OCI-LY7 (cell line): ENCODE measurements around the gene SEPTIN10. TPM values are rescaled to one million over a fixed set of nuclear protein-coding genes. Genes with fewer than 3 reads are reported as not detected.

Experiments used
- BruUV-seq: library from RNA; stranded (reverse); fragments of 400-500 nt; replicated peaks from 2 replicates; lab custom pipeline; 2021; lab: Mats Ljungman, UMichigan
- CTCF ChIA-PET: fragments of 300-600 bp; sonication (Branson Sonifier 250); formaldehyde crosslinking; loops from one replicate; lab custom pipeline; 2022; ENCODE audit warnings: antibody characterized with exemption; ENCODE audit not compliant: unreplicated experiment; lab: Charles Lee
- POLR2A ChIA-PET: fragments of 300-600 bp; sonication (Branson Sonifier 250); formaldehyde crosslinking; loops from one replicate; lab custom pipeline; 2022; ENCODE audit warnings: antibody characterized with exemption; lab: Charles Lee
- DNase-seq: peaks from one replicate; pipeline ENCODE4 v3.0.0-alpha.2; 2015; ENCODE audit warnings: low spot score
- H2AFZ ChIP-seq: fragments of 200-600 bp; sonication (generic), shearing (Covaris generic); 2 replicates; pipeline ENCODE4 v1.6.1; 2014; ENCODE audit warnings: mild to moderate bottlenecking, antibody characterized with exemption, low read length, moderate library complexity
- H3K27ac ChIP-seq: fragments of 200-600 bp; sonication (generic); 2 replicates; pipeline ENCODE4 v1.5.1; 2014; ENCODE audit warnings: mixed run types, low read depth, mild to moderate bottlenecking, moderate library complexity, low read length, inconsistent platforms; ENCODE audit not compliant: poor library complexity, severe bottlenecking
- H3K36me3 ChIP-seq: fragments of 200-600 bp; sonication (generic); 2 replicates; pipeline ENCODE4 v1.6.1; 2014; ENCODE audit warnings: mild to moderate bottlenecking, antibody characterized with exemption, low read length, moderate library complexity, mixed read lengths; ENCODE audit not compliant: insufficient read depth
- H3K4me1 ChIP-seq: fragments of 200-600 bp; sonication (generic); 2 replicates; pipeline ENCODE4 v1.5.1; 2014; ENCODE audit warnings: mild to moderate bottlenecking, low read length; ENCODE audit not compliant: insufficient read depth, poor library complexity, severe bottlenecking
- H3K4me2 ChIP-seq: fragments of 200-600 bp; sonication (generic); 2 replicates; pipeline ENCODE4 v1.6.1; 2014; ENCODE audit warnings: mild to moderate bottlenecking, low read length
- H3K4me3 ChIP-seq: fragments of 200-600 bp; sonication (generic); 2 replicates; pipeline ENCODE4 v1.5.1; 2014; ENCODE audit warnings: mild to moderate bottlenecking, low read depth, low read length; ENCODE audit not compliant: poor library complexity, severe bottlenecking
- H3K79me2 ChIP-seq: fragments of 200-600 bp; sonication (generic); 2 replicates; pipeline ENCODE4 v1.6.1; 2016; ENCODE audit warnings: low read depth, mild to moderate bottlenecking, low read length, moderate library complexity, mixed read lengths; ENCODE audit not compliant: insufficient read depth
- H3K9me2 ChIP-seq: fragments of 200-600 bp; sonication (generic); 2 replicates; pipeline ENCODE4 v1.6.1; 2016; ENCODE audit warnings: mild to moderate bottlenecking, low read length, mixed read lengths; ENCODE audit not compliant: insufficient read depth
- H3K9me3 ChIP-seq: fragments of 200-600 bp; sonication (generic); 2 replicates; pipeline ENCODE4 v1.6.1; 2014; ENCODE audit warnings: mild to moderate bottlenecking, mixed run types, low read length, mixed read lengths
- H4K20me1 ChIP-seq: fragments of 200-600 bp; sonication (generic); 2 replicates; pipeline ENCODE4 v1.6.1; 2014; ENCODE audit warnings: mild to moderate bottlenecking, antibody characterized with exemption, low read length, moderate library complexity, mixed read lengths; ENCODE audit not compliant: insufficient read depth
- CTCF ChIP-seq: fragments of 200-600 bp; sonication (generic); conservative IDR thresholded peaks from 2 replicates; pipeline ENCODE4 v1.5.1; 2014; ENCODE audit warnings: mild to moderate bottlenecking, antibody characterized with exemption, low read length, moderate library complexity, mixed read lengths
- EZH2phosphoT487 ChIP-seq: fragments of 200-600 bp; sonication (generic); IDR thresholded peaks from 2 replicates; pipeline ENCODE4 v1.6.1; 2018; ENCODE audit warnings: low read depth, borderline replicate concordance, mild to moderate bottlenecking, mixed run types, antibody characterized with exemption, low read length, moderate library complexity, mixed read lengths
- intact Hi-C: fragments of 100-400 bp; cut with micrococcal nuclease; formaldehyde crosslinking; loops from one replicate; pipeline ENCODE4 v1.10.0; 2022; ENCODE audit not compliant: unreplicated experiment
- total RNA-seq, 2 experiments: library from RNA; depleted of rRNA in 1 of 2; stranded (reverse); fragments of >200 nt in 1 of 2; shearing (Covaris generic) in 1 of 2; gene quantifications; 2 replicates each; pipeline ENCODE4 v1.2.3, GENCODE V29; 2014 to 2022

The SEPTIN10 gene
- total RNA-seq, 2 experiments from 2014 or later: not detected

GRCh38 chr2:109549016-109549590 is 64.7 kb downstream of the SEPTIN10 start:
- no peak overlapping the region for H2AFZ ChIP-seq
- H3K79me2 ChIP-seq: no peaks in the 10 kb centered on the region
- no peaks in the 10 kb centered on the region for H3K9me2 ChIP-seq
- intact Hi-C loops: no loop called here
- no peaks in the 10 kb centered on the region for H3K4me1 ChIP-seq
- BruUV-seq: no TSS peak
- H3K27ac ChIP-seq: no peak overlapping the region
- DNase-seq: no peak
- ChIA-PET CTCF (no interaction called here), POLR2A (no interaction called here)
- no peaks in the 10 kb centered on the region for H3K9me3 ChIP-seq
- no peaks in the 10 kb centered on the region for H4K20me1 ChIP-seq
- no peaks in the 10 kb centered on the region for H3K36me3 ChIP-seq
- no peak overlapping the region for H3K4me2 ChIP-seq
- no peak overlapping the region for H3K4me3 ChIP-seq
- TF ChIP-seq CTCF (no peak), EZH2phosphoT487 (no peak)

GRCh38 chr2:109547280-109547679 is 66.5 kb downstream of the SEPTIN10 start:
- Histone ChIP-seq H3K9me3 (no peaks in the 10 kb centered on the region), H2AFZ (no peak overlapping the region), H3K4me2 (no peak overlapping the region), H3K9me2 (no peaks in the 10 kb centered on the region), H3K27ac (no peak overlapping the region), H3K4me1 (no peaks in the 10 kb centered on the region), H3K4me3 (no peak overlapping the region), H3K36me3 (no peaks in the 10 kb centered on the region), H3K79me2 (no peaks in the 10 kb centered on the region), H4K20me1 (no peaks in the 10 kb centered on the region)
- intact Hi-C loops: no loop called here
- TF ChIP-seq CTCF (no peak), EZH2phosphoT487 (no peak)
- no TSS peak for BruUV-seq
- ChIA-PET POLR2A (interaction anchor here (0.7 kb wide), 2 partner anchors 50 to 1741 kb away, joined by 3 read pairs; no protein-coding TSS in a partner anchor), CTCF (no interaction called here)
- DNase-seq: no peak
